GM21786 (cell line): ENCODE measurements around the gene P2RY13.

Experiments used
- ATAC-seq: cut with Tn5 transposase; IDR thresholded peaks from one replicate; pipeline ENCODE4 v1.9.1; 2021; ENCODE audit not compliant: unreplicated experiment

Gene P2RY13

GRCh38 chr3:151321526-151321925, 7.8 kb downstream of the P2RY13 start:
- no peak for ATAC-seq

- no peak for ATAC-seq
These were observed 9.2 kb downstream of the P2RY13 start for GRCh38 chr3:151320131-151320530.

- no peak for ATAC-seq
These were observed 9.7 kb downstream of the P2RY13 start for GRCh38 chr3:151319628-151320027.

GRCh38 chr3:151318991-151319390, 10.4 kb downstream of the P2RY13 start:
- ATAC-seq, result no peak

- no peak for ATAC-seq
These were observed 11.0 kb downstream of the P2RY13 start for GRCh38 chr3:151318313-151318712.

GRCh38 chr3:151316267-151316991, 12.9 kb downstream of the P2RY13 start, which contains the start of gene GPR87:
Gene GPR87, minus strand, starts transcription at chr3:151316820. Its CDS starts 16,720 bp downstream, at chr3:151300100.
- ATAC-seq, result no peak

- no peak for ATAC-seq
These were observed 13.5 kb downstream of the P2RY13 start for GRCh38 chr3:151315846-151316245.

- ATAC-seq, result no peak
These were observed 14.2 kb downstream of the P2RY13 start for GRCh38 chr3:151315136-151315535.

GRCh38 chr3:151314593-151314992, 14.8 kb downstream of the P2RY13 start:
- ATAC-seq, result no peak

GRCh38 chr3:151314137-151314536, 15.2 kb downstream of the P2RY13 start:
- ATAC-seq, result no peak

- no peak for ATAC-seq
These were observed 16.4 kb downstream of the P2RY13 start for GRCh38 chr3:151312972-151313371.

GRCh38 chr3:151309566-151309965, 19.8 kb downstream of the P2RY13 start:
- ATAC-seq, result no peak

- ATAC-seq, result no peak
These were observed 21.5 kb downstream of the P2RY13 start for GRCh38 chr3:151307583-151308488.

GRCh38 chr3:151307131-151307530, 22.2 kb downstream of the P2RY13 start:
- no peak for ATAC-seq

GRCh38 chr3:151306168-151306810, 23.1 kb downstream of the P2RY13 start:
- ATAC-seq, result no peak

GRCh38 chr3:151305775-151306151, 23.6 kb downstream of the P2RY13 start:
- ATAC-seq, result no peak

- no peak for ATAC-seq
These were observed 24.1 kb downstream of the P2RY13 start for GRCh38 chr3:151305060-151305774.

- ATAC-seq, result no peak
These were observed 25.6 kb downstream of the P2RY13 start for GRCh38 chr3:151303751-151304150.

- ATAC-seq, result no peak
These were observed 27.6 kb downstream of the P2RY13 start for GRCh38 chr3:151301787-151302186.

- no peak for ATAC-seq
These were observed 28.8 kb downstream of the P2RY13 start for GRCh38 chr3:151300539-151300938.

GRCh38 chr3:151299006-151299405, 30.3 kb downstream of the P2RY13 start:
- no peak for ATAC-seq
